22Rv1 (cell line): Measurements from ENCODE around the gene KCNQ1OT1.

Source experiments
- H3K27ac ChIP-seq: fragments of 450-650 bp; 2 replicates; pipeline ENCODE4 v1.5.1; 2017
- CTCF ChIP-seq: fragments of 450-650 bp; IDR thresholded peaks from 2 replicates; pipeline ENCODE4 v1.5.1; 2017; ENCODE audit warnings: mild to moderate bottlenecking
- ZFX ChIP-seq: fragments of 450-650 bp; IDR thresholded peaks from 2 replicates; pipeline ENCODE4 v1.6.1; 2017; ENCODE audit warnings: antibody characterized with exemption, borderline replicate concordance

KCNQ1OT1 gene

GRCh38 chr11:2662430-2663299, 37.1 kb downstream of the KCNQ1OT1 start:
- H3K27ac ChIP-seq = no peak overlapping the region
- TF ChIP-seq CTCF (no peak), ZFX (no peak)

GRCh38 chr11:2662024-2662312, 37.8 kb downstream of the KCNQ1OT1 start:
- TF ChIP-seq ZFX = no peak
- no peak overlapping the region for H3K27ac ChIP-seq

GRCh38 chr11:2661173-2662023, 38.4 kb downstream of the KCNQ1OT1 start:
- TF ChIP-seq ZFX (no peak), CTCF (no peak)
- H3K27ac ChIP-seq = no peak overlapping the region

- TF ChIP-seq CTCF = no peak
- H3K27ac ChIP-seq = no peak overlapping the region
Observed at GRCh38 chr11:2660357-2660939, 39.3 kb downstream of the KCNQ1OT1 start.

- no peak overlapping the region for H3K27ac ChIP-seq
- TF ChIP-seq ZFX (no peak), CTCF (no peak)
Observed at GRCh38 chr11:2657697-2658284, 42.0 kb downstream of the KCNQ1OT1 start.

- no peak overlapping the region for H3K27ac ChIP-seq
- TF ChIP-seq CTCF (no peak), ZFX (no peak)
Observed at GRCh38 chr11:2656859-2657258, 42.9 kb downstream of the KCNQ1OT1 start.

GRCh38 chr11:2655834-2656622, 43.8 kb downstream of the KCNQ1OT1 start:
- TF ChIP-seq CTCF (no peak), ZFX (no peak)
- H3K27ac ChIP-seq = no peak overlapping the region
